HepG2 (cell line): ENCODE data around the gene MFSD12. TPM values are rescaled to one million over a fixed set of nuclear protein-coding genes. Genes with fewer than 3 reads are reported as not detected.

Experiments
- ATAC-seq: fragments of 200-7000 bp; cut with Tn5 transposase; 3 replicates; pipeline ENCODE4 v1.9.1; 2020; ENCODE audit warnings: mild to moderate bottlenecking, moderate library complexity
- BruUV-seq: library from RNA; stranded (reverse); fragments of 400-500 nt; replicated peaks from 2 replicates; lab custom pipeline; 2021; lab: Mats Ljungman, UMichigan
- CTCF ChIA-PET: fragments of 300-600 bp; formaldehyde crosslinking; extraction: SDS; loops from one replicate; lab custom pipeline; 2021; ENCODE audit warnings: low total read pairs, inconsistent platforms, low intra/inter-chr PET ratio; lab: Yijun Ruan, JAX
- POLR2A ChIA-PET: fragments of 350-600 bp; sonication (Branson Sonifier 250); formaldehyde crosslinking; loops from one replicate; lab custom pipeline; 2020; ENCODE audit warnings: antibody characterized with exemption, inconsistent platforms; lab: Yijun Ruan, JAX
- DNase-seq: peaks from one replicate; pipeline ENCODE4 v3.0.0-alpha.2; 2015; ENCODE audit warnings: low spot score
- FAIRE-seq: peaks from 3 replicates; lab custom pipeline; 2011; peaks lifted over from hg19 to GRCh38; lab: Jason Lieb, UNC
- H2AFZ ChIP-seq: one replicate; pipeline ENCODE4 v1.6.1; 2011; ENCODE audit warnings: low read length, inconsistent platforms
- H3K27ac ChIP-seq: fragments of 300-600 bp; 3 replicates; pipeline ENCODE4 v1.8.0; 2011; ENCODE audit warnings: mixed run types, mild to moderate bottlenecking, mixed read lengths, low read length, inconsistent platforms; ENCODE audit not compliant: insufficient read depth; ENCODE audit errors: extremely low read length
- H3K27me3 ChIP-seq, 2 experiments: fragments of 200-600 bp in 1 of 2; 2 replicates in 1 of 2; 3 replicates in 1 of 2; pipeline versions ENCODE4 v1.6.0 to v1.8.0; 2011; ENCODE audit warnings: low read length in 2 of 2, mild to moderate bottlenecking in 2 of 2, moderate library complexity in 2 of 2, inconsistent platforms in 1 of 2; ENCODE audit not compliant: insufficient read depth in 2 of 2, control insufficient read depth in 1 of 2
- H3K36me3 ChIP-seq, 2 experiments: fragments of 200-600 bp in 1 of 2; replicated peaks in 1 of 2; 2 replicates in 1 of 2; 3 replicates in 1 of 2; pipeline versions ENCODE4 v1.5.1 to v1.8.0; 2011; ENCODE audit warnings: low read length in 2 of 2, inconsistent platforms in 1 of 2; ENCODE audit not compliant: insufficient read depth in 2 of 2, control insufficient read depth in 1 of 2
- H3K4me1 ChIP-seq: 2 replicates; pipeline ENCODE4 v1.5.1; 2012; ENCODE audit warnings: low read length, inconsistent platforms; ENCODE audit not compliant: insufficient read depth
- H3K4me2 ChIP-seq: 2 replicates; pipeline ENCODE4 v1.6.0; 2011; ENCODE audit warnings: low read depth, low read length, inconsistent platforms
- H3K4me3 ChIP-seq, 3 experiments: fragments of 200-600 bp in 1 of 3; sonication (generic), shearing (Covaris generic) in 1 of 3; replicated peaks in 1 of 3; 2 replicates each; pipeline ENCODE4 v1.5.1; 2011 to 2016; ENCODE audit warnings: low read length in 3 of 3, inconsistent platforms in 2 of 3, low read depth in 2 of 3, mild to moderate bottlenecking in 2 of 3, control low read depth in 1 of 3, mixed read lengths in 1 of 3; ENCODE audit not compliant: insufficient read depth in 1 of 3
- H3K79me2 ChIP-seq: one replicate; pipeline ENCODE4 v1.6.1; 2011; ENCODE audit warnings: low read length, inconsistent platforms; ENCODE audit not compliant: insufficient read depth
- H3K9ac ChIP-seq: 2 replicates; pipeline ENCODE4 v1.6.0; 2011; ENCODE audit warnings: mild to moderate bottlenecking, low read depth, low read length, inconsistent platforms; ENCODE audit not compliant: insufficient read depth
- H3K9me3 ChIP-seq: 2 replicates; pipeline ENCODE4 v1.5.1; 2012; ENCODE audit warnings: mild to moderate bottlenecking, low read length
- H4K20me1 ChIP-seq: 2 replicates; pipeline ENCODE4 v1.6.0; 2011; ENCODE audit warnings: inconsistent platforms, mild to moderate bottlenecking, low read length, moderate library complexity; ENCODE audit not compliant: insufficient read depth
- AFF4 ChIP-seq: sonication (generic); formaldehyde crosslinking; IDR thresholded peaks from 2 replicates; pipeline ENCODE4 v1.4.0; 2020; ENCODE audit warnings: missing genetic modification reagents
- BCL6 ChIP-seq: IDR thresholded peaks from 2 replicates; pipeline ENCODE4 v1.6.1; 2016; ENCODE audit warnings: missing genetic modification reagents, missing compliant biosample characterization
- E2F2 ChIP-seq: sonication (generic); formaldehyde crosslinking; IDR thresholded peaks from 2 replicates; pipeline ENCODE4 v1.4.0; 2020; ENCODE audit warnings: missing genetic modification reagents, borderline replicate concordance
- GATAD2A ChIP-seq: IDR thresholded peaks from 2 replicates; pipeline ENCODE4 v1.6.1; 2016
- HOXA9 ChIP-seq: sonication (generic); formaldehyde crosslinking; IDR thresholded peaks from 2 replicates; pipeline ENCODE4 v1.8.1; 2022; ENCODE audit warnings: missing genetic modification reagents, mild to moderate bottlenecking, moderate library complexity, borderline replicate concordance
- MXD3 ChIP-seq: IDR thresholded peaks from 2 replicates; pipeline ENCODE4 v1.6.1; 2016; ENCODE audit warnings: mild to moderate bottlenecking, missing biosample characterization, missing genetic modification reagents
- SCMH1 ChIP-seq: sonication (generic); formaldehyde crosslinking; IDR thresholded peaks from 2 replicates; pipeline ENCODE4 v1.9.0; 2021; ENCODE audit warnings: missing genetic modification reagents, mild to moderate bottlenecking, borderline replicate concordance
- ZMYM3 ChIP-seq: sonication (generic); formaldehyde crosslinking; IDR thresholded peaks from 2 replicates; pipeline ENCODE4 v1.5.1; 2020; ENCODE audit warnings: mild to moderate bottlenecking, missing genetic modification reagents
- ZNF354B ChIP-seq: sonication (generic); formaldehyde crosslinking; IDR thresholded peaks from 2 replicates; pipeline ENCODE4 v1.8.0; 2022; ENCODE audit warnings: mild to moderate bottlenecking, missing genetic modification reagents
- ZNF563 ChIP-seq: sonication (generic); formaldehyde crosslinking; IDR thresholded peaks from 2 replicates; pipeline ENCODE4 v1.8.0; 2022; ENCODE audit warnings: mild to moderate bottlenecking, moderate library complexity, missing genetic modification reagents
- ZNF580 ChIP-seq: IDR thresholded peaks from 2 replicates; pipeline ENCODE4 v1.6.1; 2016; ENCODE audit warnings: low read depth, borderline replicate concordance
- ZNF687 ChIP-seq: sonication (generic); formaldehyde crosslinking; IDR thresholded peaks from 2 replicates; pipeline ENCODE4 v1.5.1; 2020; ENCODE audit warnings: mild to moderate bottlenecking, missing genetic modification reagents, moderate library complexity
- WGBS: methylation state at CpG from one replicate; pipeline ENCODE4 v1.1.6; 2017; ENCODE audit warnings: low lambda C conversion rate; 5-methylcytosine and 5-hydroxymethylcytosine counted together
- in situ Hi-C: cut with HindIII; loops from 2 replicates; pipeline ENCODE4 v1.10.0; 2017; ENCODE audit warnings: low pct_unique_long_range_greater_than_20kb; ENCODE audit not compliant: extremely low pct_ligation_motif_present
- intact Hi-C: fragments of 100-400 bp; cut with micrococcal nuclease; formaldehyde crosslinking; loops from one replicate; pipeline ENCODE4 v1.10.0; 2022; ENCODE audit not compliant: unreplicated experiment
- polyA plus RNA-seq, 8 experiments: library from polyadenylated mRNA; depleted of rRNA in 3 of 8; stranded (reverse) in 7 of 8; unstranded in 1 of 8; fragments of >200 nt; fragmentation: Illumina TruSeq in 4 of 8; extraction: Trizol in 4 of 8; gene quantifications; 2 replicates each; pipeline versions ENCODE4 v1.2.1 to v1.2.3, GENCODE V29; 2011 to 2016; ENCODE audit warnings: low read depth in 4 of 8, missing spikeins in 1 of 8, mixed read lengths in 1 of 8; ENCODE audit not compliant: insufficient read depth in 1 of 8
- total RNA-seq, 5 experiments: library from RNA; depleted of rRNA; stranded (reverse); fragments of >200 nt; fragmentation: Illumina TruSeq; extraction: Trizol; gene quantifications; 2 replicates each; pipeline ENCODE4 v1.2.3, GENCODE V29; 2016; ENCODE audit warnings: low read depth in 1 of 5

Gene MFSD12
- total and polyA plus RNA-seq, 2 of the 13 experiments (the other 11 are each of a cell fraction or from before 2014, with no cell fraction given): 27.2 to 29.1 TPM

GRCh38 chr19:3604987-3605343 lies 47.6 kb upstream of the MFSD12 start:
- peaks cover 0 to 29% of the 10 kb centered on the region in 2 experiments; a peak in 2 of 5 replicates for H3K27me3 ChIP-seq
- intact Hi-C loops: no loop called here
- 0% methylated on average over 3 of the region's 11 CpGs for WGBS
- 0 out of 3 replicates have a peak, but pooled peaks have one; percentile 4 for ATAC-seq
- no peak for DNase-seq
- no peak overlapping the region for H3K27ac ChIP-seq
- peak overlapping the region; percentile 10; the same call in 1 of the 2 replicates for H3K9ac ChIP-seq
- in situ Hi-C loops: no loop called here
- no peak overlapping the region for H2AFZ ChIP-seq
- peak overlapping the region; percentile 67 for H3K4me2 ChIP-seq
- peaks cover 48% of the 10 kb centered on the region for H3K4me1 ChIP-seq
- BruUV-seq: no TSS peak
- H3K36me3 ChIP-seq: no peaks in the 10 kb centered on the region
- peak overlapping the region in 2 of 3 experiments; percentile 23 to 68; a peak in 2 of 6 replicates for H3K4me3 ChIP-seq
- H3K9me3 ChIP-seq: no peaks in the 10 kb centered on the region
- H3K79me2 ChIP-seq: no peaks in the 10 kb centered on the region
- FAIRE-seq: no peak
- ChIA-PET CTCF (no interaction called here), POLR2A (no interaction called here)
- no peaks in the 10 kb centered on the region for H4K20me1 ChIP-seq
- TF ChIP-seq ZNF563 (CRISPR knock-in tag) (0 out of 2 replicates have a peak, but pooled peaks have one; percentile 41), HOXA9 (CRISPR knock-in tag) (0 out of 2 replicates have a peak, but pooled peaks have one; percentile 33), MXD3 (CRISPR knock-in tag) (no peak), ZNF580 (CRISPR knock-in tag) (no peak), ZMYM3 (CRISPR knock-in tag) (0 out of 2 replicates have a peak, but pooled peaks have one; percentile 1), ZNF687 (peak; percentile 26; the same call in 1 of the 2 replicates), ZNF354B (CRISPR knock-in tag) (no peak), AFF4 (CRISPR knock-in tag) (no peak), E2F2 (CRISPR knock-in tag) (no peak), GATAD2A (no peak), BCL6 (CRISPR knock-in tag) (no peak), SCMH1 (CRISPR knock-in tag) (no peak)
